Lung (tissue), 12 donors: ENCODE results near the gene ZBTB46. TPM values are rescaled to one million over a fixed set of nuclear protein-coding genes. Genes with fewer than 3 reads are reported as not detected.
A peak's percentile ranks its signal among the peaks of the same experiment; 100 is the strongest.
"Not testable (repeated sequence)": the region's sequence is repeated elsewhere in the genome, so short reads cannot be mapped to it uniquely, and the experiment has no call there.

Source experiments
- ATAC-seq: fragments of 200-7000 bp; cut with Tn5 transposase; one replicate; pipeline ENCODE4 v1.9.1; 2020; ENCODE audit warnings: moderate number of reproducible peaks; ENCODE audit not compliant: insufficient read depth, low FRiP score
- DNase-seq, 3 donors: peaks; one replicate each; pipeline ENCODE4 v3.0.0-alpha.2; 2013 to 2017
- H3K27ac ChIP-seq, 2 donors: one replicate each; pipeline ENCODE4 v1.5.1; 2013; ENCODE audit warnings: mild to moderate bottlenecking in 2 of 2, moderate library complexity in 2 of 2, control low read depth in 1 of 2, inconsistent platforms in 1 of 2, low read depth in 1 of 2, low read length in 1 of 2
- H3K27me3 ChIP-seq, 3 donors: one replicate each; pipeline ENCODE4 v1.5.1; 2013; ENCODE audit warnings: low read length in 2 of 3; ENCODE audit not compliant: control insufficient read depth in 3 of 3, insufficient read depth in 3 of 3
- H3K36me3 ChIP-seq, 4 donors: one replicate each; pipeline ENCODE4 v1.5.1; 2013; ENCODE audit warnings: low read length in 4 of 4, mild to moderate bottlenecking in 1 of 4, moderate library complexity in 1 of 4; ENCODE audit not compliant: control insufficient read depth in 4 of 4, insufficient read depth in 4 of 4
- H3K4me1 ChIP-seq, 5 donors: one replicate each; pipeline ENCODE4 v1.5.1; 2013; ENCODE audit warnings: low read length in 5 of 5, mild to moderate bottlenecking in 2 of 5, moderate library complexity in 1 of 5; ENCODE audit not compliant: control insufficient read depth in 5 of 5, insufficient read depth in 5 of 5
- H3K4me3 ChIP-seq: one replicate; pipeline ENCODE4 v1.5.1; 2013; ENCODE audit warnings: mild to moderate bottlenecking, control low read depth, moderate library complexity
- H3K9ac ChIP-seq, 2 donors: one replicate each; pipeline ENCODE4 v1.5.1; 2013; ENCODE audit warnings: low read length in 2 of 2, control low read depth in 1 of 2; ENCODE audit not compliant: insufficient read depth in 1 of 2
- H3K9me3 ChIP-seq, 4 donors: one replicate each; pipeline ENCODE4 v1.5.1; 2013; ENCODE audit warnings: low read length in 3 of 4, mild to moderate bottlenecking in 1 of 4, moderate library complexity in 1 of 4; ENCODE audit not compliant: control insufficient read depth in 4 of 4, insufficient read depth in 3 of 4
- CTCF ChIP-seq: IDR thresholded peaks from 2 replicates; pipeline ENCODE4 v1.5.1; 2012; ENCODE audit warnings: mild to moderate bottlenecking; ENCODE audit errors: control extremely low read depth, extremely low read depth
- WGBS, 2 donors: extraction: QIAGEN DNeasy Blood & Tissue Kit; methylation state at CpG; one replicate each; pipeline ENCODE4 v1.1.7; 2013; 5-methylcytosine and 5-hydroxymethylcytosine counted together
- polyA plus RNA-seq, 2 donors: library from polyadenylated mRNA; stranded (reverse); fragments of 200-250 nt; gene quantifications; one replicate each; pipeline ENCODE4 v1.2.1, GENCODE V29; 2013
- total RNA-seq, 2 donors: library from RNA; depleted of rRNA in 1 of 2; stranded (reverse); fragments of >200 nt in 1 of 2; gene quantifications; one replicate each; pipeline ENCODE4 v1.2.1, GENCODE V29; 2014 to 2021
- donor health status: control.
- donor health status: control.
- donor health status: Bipolar disorder and iron deficiency.
- donor health status: healthy.
- donor health status: DM: yes; HTN: yes; CAD: no.

The ZBTB46 gene
- total and polyA plus RNA-seq, 4 donors, result 3.4 to 15.3 (median 7.6) TPM

GRCh38 chr20:63854766-63855362 lies 23.8 kb upstream of the ZBTB46 start:
- WGBS, 2 donors, result 9 to 11% methylated on average over 22 to 26 of the region's 26 CpGs
- peak overlapping the region; percentile 76 to 82 for H3K27ac ChIP-seq

GRCh38 chr20:63854069-63854765 lies 23.2 kb upstream of the ZBTB46 start:
- Histone ChIP-seq H3K27me3 (peaks cover 0 to 5% (median 0%) of the 10 kb centered on the region in 3 donors), H3K4me1 (peaks cover 7 to 54% (median 32%) of the 10 kb centered on the region in 5 donors), H3K4me3 (no peak overlapping the region), H3K36me3 (no peaks in the 10 kb centered on the region), H3K27ac (peak overlapping the region; percentile 76 to 82), H3K9ac (no peak overlapping the region), H3K9me3 (no peaks in the 10 kb centered on the region)
- ATAC-seq (peak; percentile 35), DNase-seq (peak; percentile 59 to 76 (median 61))
- TF ChIP-seq CTCF, result no peak
- 7 to 9% methylated on average over 17 of the region's 17 CpGs for WGBS, 2 donors

More at GRCh38 chr20:63854766-63855362, 23.8 kb upstream of the ZBTB46 start:
- no peak for TF ChIP-seq CTCF
- Histone ChIP-seq H3K9ac (no peak overlapping the region), H3K36me3 (no peaks in the 10 kb centered on the region), H3K27me3 (peaks cover 0 to 5% (median 0%) of the 10 kb centered on the region in 3 donors), H3K4me1 (peaks cover 7 to 58% (median 34%) of the 10 kb centered on the region in 5 donors), H3K9me3 (no peaks in the 10 kb centered on the region), H3K4me3 (no peak overlapping the region)
- peak in 1 of 3 donors; percentile 49 for DNase-seq
- ATAC-seq, result no peak

GRCh38 chr20:63853733-63854068 lies 22.6 kb upstream of the ZBTB46 start:
- not testable (repeated sequence) for ATAC-seq, H3K9ac ChIP-seq, H3K36me3 ChIP-seq, DNase-seq, H3K4me3 ChIP-seq, H3K9me3 ChIP-seq, H3K27me3 ChIP-seq
- peak overlapping the region in 1 of 2 donors; percentile 82 for H3K27ac ChIP-seq
- 54 to 59% methylated on average over 4 of the region's 4 CpGs for WGBS, 2 donors
- H3K4me1 ChIP-seq, result peaks cover 7 to 49% (median 31%) of the 10 kb centered on the region in 5 donors

- not testable (repeated sequence) for H3K9me3 ChIP-seq, DNase-seq, H3K36me3 ChIP-seq, H3K27ac ChIP-seq, H3K9ac ChIP-seq, H3K27me3 ChIP-seq, H3K4me3 ChIP-seq, ATAC-seq
- H3K4me1 ChIP-seq, result peaks cover 7 to 44% (median 27%) of the 10 kb centered on the region in 5 donors
- 90 to 95% methylated on average over 14 of the region's 14 CpGs for WGBS, 2 donors
Measured at GRCh38 chr20:63851548-63851943, 20.5 kb upstream of the ZBTB46 start.
